Fibroblast of skin of left biceps (primary cell): ENCODE measurements around the gene TASP1.
"Not testable (repeated sequence)": the region's sequence is repeated elsewhere in the genome, so short reads cannot be mapped to it uniquely, and the experiment has no call there.

ENCODE experiments used
- DNase-seq, 2 experiments: peaks; one replicate each; pipeline ENCODE4 v3.0.0-alpha.2; 2013; ENCODE audit warnings: low read depth in 2 of 2

TASP1 gene

GRCh38 chr20:13648291-13649228, 9.8 kb upstream of the TASP1 start:
- DNase-seq, result no peak

GRCh38 chr20:13644010-13644409, 5.3 kb upstream of the TASP1 start:
- peak in 1 of 2 experiments; percentile 25 for DNase-seq

- DNase-seq, result no peak
Observed at GRCh38 chr20:13639150-13639497, 392 bp upstream of the TASP1 start.

GRCh38 chr20:13638162-13638495, 603 bp downstream of the TASP1 start:
- DNase-seq, result no peak

- no peak for DNase-seq
Observed at GRCh38 chr20:13632431-13632830, 6.3 kb downstream of the TASP1 start.

- not testable (repeated sequence) for DNase-seq
Observed at GRCh38 chr20:13627525-13627924, 11.2 kb downstream of the TASP1 start.

GRCh38 chr20:13626724-13627123, 12.0 kb downstream of the TASP1 start:
- DNase-seq, result no peak

GRCh38 chr20:13625304-13625979, 13.3 kb downstream of the TASP1 start:
- DNase-seq, result no peak

GRCh38 chr20:13619415-13619814, 19.3 kb downstream of the TASP1 start:
- peak in 1 of 2 experiments; percentile 42 for DNase-seq

- DNase-seq, result not testable (repeated sequence)
Observed at GRCh38 chr20:13618456-13618855, 20.3 kb downstream of the TASP1 start.

- not testable (repeated sequence) for DNase-seq
Observed at GRCh38 chr20:13617585-13617984, 21.1 kb downstream of the TASP1 start.

GRCh38 chr20:13616713-13617112, 22.0 kb downstream of the TASP1 start:
- not testable (repeated sequence) for DNase-seq

- no peak for DNase-seq
Observed at GRCh38 chr20:13613917-13614316, 24.8 kb downstream of the TASP1 start.

- DNase-seq, result no peak
Observed at GRCh38 chr20:13611611-13612125, 27.1 kb downstream of the TASP1 start.

GRCh38 chr20:13610184-13610583, 28.5 kb downstream of the TASP1 start:
- no peak for DNase-seq

GRCh38 chr20:13608066-13608465, 30.7 kb downstream of the TASP1 start:
- DNase-seq, result no peak

- DNase-seq, result not testable (repeated sequence)
Observed at GRCh38 chr20:13593423-13593822, 45.3 kb downstream of the TASP1 start.

GRCh38 chr20:13588049-13588448, 50.7 kb downstream of the TASP1 start:
- no peak for DNase-seq

GRCh38 chr20:13587370-13587769, 51.4 kb downstream of the TASP1 start:
- DNase-seq, result no peak

- no peak for DNase-seq
Observed at GRCh38 chr20:13586133-13586532, 52.6 kb downstream of the TASP1 start.

- no peak for DNase-seq
Observed at GRCh38 chr20:13581451-13581850, 57.3 kb downstream of the TASP1 start.

- no peak for DNase-seq
Observed at GRCh38 chr20:13580707-13581106, 58.0 kb downstream of the TASP1 start.

- no peak for DNase-seq
Observed at GRCh38 chr20:13574071-13574470, 64.7 kb downstream of the TASP1 start.
